Thyroid gland (tissue), 4 donors: Measurements from ENCODE around the gene TANC1. TPM values are rescaled to one million over a fixed set of nuclear protein-coding genes. Genes with fewer than 3 reads are reported as not detected.

Experiments
- DNase-seq, 2 donors: peaks; one replicate each; pipeline ENCODE4 v3.0.0-alpha.2; 2019
- H3K27ac ChIP-seq, 3 donors: fragments of 200-600 bp; sonication (generic); 1 replicate in 2 of 3; 2 replicates in 1 of 3; pipeline ENCODE4 v1.5.1; 2016 to 2019; ENCODE audit warnings: mild to moderate bottlenecking in 1 of 3, moderate library complexity in 1 of 3
- H3K27me3 ChIP-seq: fragments of 200-600 bp; sonication (generic); one replicate; pipeline ENCODE4 v1.5.1; 2019
- H3K36me3 ChIP-seq, 2 donors: fragments of 200-600 bp; sonication (generic); one replicate each; pipeline ENCODE4 v1.5.1; 2016 to 2019
- H3K4me1 ChIP-seq, 2 donors: fragments of 200-600 bp; sonication (generic); one replicate each; pipeline ENCODE4 v1.5.1; 2017 to 2019
- H3K4me3 ChIP-seq, 3 donors: fragments of 200-600 bp; sonication (generic); replicated peaks in 1 of 3; 1 replicate in 2 of 3; 2 replicates in 1 of 3; pipeline ENCODE4 v1.5.1; 2016; ENCODE audit warnings: mild to moderate bottlenecking in 1 of 3
- H3K9me3 ChIP-seq: fragments of 200-600 bp; sonication (generic); one replicate; pipeline ENCODE4 v1.5.1; 2017
- CTCF ChIP-seq, 6 experiments: fragments of 200-600 bp in 3 of 6; fragments of 450-650 bp in 3 of 6; sonication (generic) in 3 of 6; IDR thresholded peaks; one replicate each; pipeline ENCODE4 v1.5.1; 2016 to 2019; ENCODE audit warnings: antibody characterized with exemption in 6 of 6, mild to moderate bottlenecking in 2 of 6, inconsistent platforms in 1 of 6, moderate library complexity in 1 of 6
- POLR2A ChIP-seq, 2 donors: fragments of 450-650 bp; IDR thresholded peaks; one replicate each; pipeline ENCODE4 v1.6.1; 2017; ENCODE audit warnings: antibody characterized with exemption in 2 of 2, mild to moderate bottlenecking in 2 of 2, moderate library complexity in 1 of 2
- WGBS, 2 donors: methylation state at CpG; one replicate each; pipeline ENCODE4 v1.1.5; 2017; 5-methylcytosine and 5-hydroxymethylcytosine counted together
- intact Hi-C: fragments of 100-400 bp; cut with DNase I; formaldehyde crosslinking; loops from one replicate; pipeline ENCODE4 v1.15.1; 2023
- total RNA-seq, 4 donors: library from RNA; depleted of rRNA; stranded (reverse); fragments of >200 nt; gene quantifications; one replicate each; pipeline ENCODE4 v1.2.3, GENCODE V29; 2016

TANC1 gene
- total RNA-seq, 4 donors from 2014 or later, result 51.1 to 93.8 (median 63.6) TPM

DNA sequence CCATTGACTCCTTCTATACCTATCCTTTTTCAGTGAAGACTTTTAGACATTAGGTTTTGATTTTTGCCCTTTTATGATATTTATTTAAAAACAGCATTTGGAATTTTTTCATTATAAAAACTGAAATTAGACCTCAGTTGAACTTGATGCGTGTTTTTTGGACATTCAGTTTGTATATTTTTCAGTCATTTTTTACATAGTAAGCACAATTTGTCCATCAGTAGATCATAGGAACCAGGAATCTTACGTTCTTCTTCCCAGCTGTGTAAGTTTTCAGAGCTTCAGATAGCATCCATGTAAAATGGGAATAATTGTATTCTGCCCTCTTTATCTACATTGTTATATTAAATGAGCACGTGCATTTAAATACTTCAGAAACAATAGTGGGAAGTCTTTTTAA is 208.9 kb downstream of the TANC1 start:
- H3K9me3 ChIP-seq, result no peaks in the 10 kb centered on the region
- WGBS, 2 donors, result 94 to 95% methylated on average over 3 of the region's 3 CpGs
- TF ChIP-seq POLR2A (IDR thresholded peaks at IDR 0.05) (no peak), CTCF (IDR thresholded peaks at IDR 0.05) (no peak)
- H3K27me3 ChIP-seq, result no peaks in the 10 kb centered on the region
- H3K4me1 ChIP-seq, result peaks cover 0 to under 1% of the 10 kb centered on the region in 2 donors
- H3K27ac ChIP-seq, result no peak overlapping the region
- no peak for DNase-seq
- peaks cover 13 to 22% of the 10 kb centered on the region in 2 donors for H3K36me3 ChIP-seq
- no peak overlapping the region for H3K4me3 ChIP-seq
- intact Hi-C loops, result no loop called here

DNA sequence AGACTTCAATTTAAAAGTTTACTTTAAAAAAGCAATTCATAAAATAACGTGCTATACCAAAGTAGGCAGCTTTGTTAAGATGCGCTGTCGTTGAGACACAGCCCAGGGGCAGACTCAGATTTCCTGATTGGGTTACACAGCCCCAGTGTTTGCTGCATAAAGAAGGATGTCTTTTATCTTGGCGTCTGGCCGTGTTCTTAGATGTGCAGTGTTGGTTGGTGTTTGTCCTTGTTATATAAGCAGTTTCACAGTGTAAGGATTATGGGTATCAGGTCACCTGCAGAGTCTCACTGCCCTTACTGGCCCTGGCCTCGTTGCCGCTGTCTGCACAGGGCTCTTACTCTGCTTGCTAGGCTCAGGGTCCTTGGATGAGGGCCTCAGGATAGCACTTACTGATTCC is 209.5 kb downstream of the TANC1 start:
- no peaks in the 10 kb centered on the region for H3K27me3 ChIP-seq
- H3K4me1 ChIP-seq, result peaks cover 4 to 7% of the 10 kb centered on the region in 2 donors
- H3K4me3 ChIP-seq, result no peak overlapping the region
- no peak for TF ChIP-seq CTCF (IDR thresholded peaks at IDR 0.05)
- no peak for TF ChIP-seq POLR2A (IDR thresholded peaks at IDR 0.05)
- H3K36me3 ChIP-seq, result peaks cover 13 to 18% of the 10 kb centered on the region in 2 donors
- intact Hi-C loops, result no loop called here
- 79 to 85% methylated on average over 7 of the region's 7 CpGs for WGBS, 2 donors
- no peaks in the 10 kb centered on the region for H3K9me3 ChIP-seq
- H3K27ac ChIP-seq, result no peak overlapping the region
- DNase-seq, result no peak

GRCh38 chr2:159179096-159179495 is 210.7 kb downstream of the TANC1 start:
- no peaks in the 10 kb centered on the region for H3K9me3 ChIP-seq
- H3K27ac ChIP-seq, result no peak overlapping the region
- WGBS, 2 donors, result 88 to 90% methylated on average over 8 of the region's 8 CpGs
- peaks cover 7 to 9% of the 10 kb centered on the region in 2 donors for H3K4me1 ChIP-seq
- no peak for TF ChIP-seq CTCF (IDR thresholded peaks at IDR 0.05)
- no peak for TF ChIP-seq POLR2A (IDR thresholded peaks at IDR 0.05)
- H3K36me3 ChIP-seq, result peaks cover 9 to 18% of the 10 kb centered on the region in 2 donors
- H3K4me3 ChIP-seq, result no peak overlapping the region
- DNase-seq, result no peak
- no peaks in the 10 kb centered on the region for H3K27me3 ChIP-seq
- intact Hi-C loops, result no loop called here

GRCh38 chr2:159179696-159180095 is 211.3 kb downstream of the TANC1 start:
- Histone ChIP-seq H3K4me1 (peaks cover 7 to 10% of the 10 kb centered on the region in 2 donors), H3K27me3 (no peaks in the 10 kb centered on the region), H3K4me3 (no peak overlapping the region), H3K9me3 (no peaks in the 10 kb centered on the region), H3K27ac (peak overlapping the region in 1 of 3 donors; percentile 5), H3K36me3 (peaks cover 9 to 18% of the 10 kb centered on the region in 2 donors)
- TF ChIP-seq CTCF (IDR thresholded peaks at IDR 0.05), result no peak
- no peak for TF ChIP-seq POLR2A (IDR thresholded peaks at IDR 0.05)
- WGBS, 2 donors, result 77 to 89% methylated on average over 3 to 4 of the region's 4 CpGs
- intact Hi-C loops, result no loop called here
- no peak for DNase-seq

DNA sequence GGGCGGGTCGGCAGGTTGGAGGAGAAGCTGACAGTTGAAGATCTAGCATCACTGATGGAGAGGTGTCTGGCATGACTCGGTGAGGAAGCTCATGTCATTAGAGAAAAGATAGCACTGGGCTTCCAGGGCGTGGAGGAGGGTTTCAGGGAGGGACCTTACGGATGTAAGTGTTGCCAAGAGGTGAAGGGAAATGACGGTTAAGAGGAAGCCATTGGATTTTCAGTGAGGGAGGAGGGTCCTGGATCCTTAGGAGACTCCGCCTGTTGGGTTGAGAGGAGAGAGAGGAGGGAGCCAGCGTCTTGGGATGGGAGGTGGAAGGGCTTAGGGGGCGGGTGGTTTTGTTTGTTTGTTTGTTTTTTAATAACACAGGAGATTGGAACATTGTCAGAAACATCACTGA is 214.9 kb downstream of the TANC1 start:
- TF ChIP-seq POLR2A (IDR thresholded peaks at IDR 0.05), result no peak
- no peak for TF ChIP-seq CTCF (IDR thresholded peaks at IDR 0.05)
- 84 to 86% methylated on average over 9 of the region's 9 CpGs for WGBS, 2 donors
- intact Hi-C loops, result no loop called here
- Histone ChIP-seq H3K27me3 (no peaks in the 10 kb centered on the region), H3K27ac (no peak overlapping the region), H3K4me3 (no peak overlapping the region), H3K4me1 (peaks cover 25 to 31% of the 10 kb centered on the region in 2 donors), H3K9me3 (no peaks in the 10 kb centered on the region), H3K36me3 (peaks cover 10 to 13% of the 10 kb centered on the region in 2 donors)
- DNase-seq, result no peak
